GM12878 (cell line): ENCODE results near the gene PEX12. TPM values are rescaled to one million over a fixed set of nuclear protein-coding genes. Genes with fewer than 3 reads are reported as not detected.

Experiments
- ATAC-seq: fragments of 200-7000 bp; cut with Tn5 transposase; 3 replicates; pipeline ENCODE4 v1.9.1; 2020; ENCODE audit warnings: mild to moderate bottlenecking, moderate library complexity
- BruUV-seq: library from RNA; stranded (reverse); fragments of 400-500 nt; replicated peaks from 2 replicates; lab custom pipeline; 2021; lab: Mats Ljungman, UMichigan
- CTCF ChIA-PET: fragments of 300-600 bp; sonication (Branson Sonifier 250); formaldehyde crosslinking; extraction: SDS; loops from one replicate; lab custom pipeline; 2021; ENCODE audit warnings: inconsistent platforms; lab: Yijun Ruan, JAX
- POLR2A ChIA-PET: fragments of 350-600 bp; formaldehyde crosslinking; extraction: SDS; loops from one replicate; lab custom pipeline; 2021; ENCODE audit warnings: inconsistent platforms; lab: Charles Lee
- RAD21 ChIA-PET: fragments of 300-600 bp; sonication (Branson Sonifier 250); formaldehyde crosslinking; loops from one replicate; lab custom pipeline; 2023; ENCODE audit warnings: antibody characterized with exemption; ENCODE audit not compliant: unreplicated experiment; lab: Charles Lee
- SMC1A ChIA-PET: fragments of 300-600 bp; sonication (Branson Sonifier 250); formaldehyde crosslinking; loops from one replicate; lab custom pipeline; 2023; ENCODE audit not compliant: unreplicated experiment, uncharacterized antibody; lab: Charles Lee
- DNase-seq: peaks from one replicate; pipeline ENCODE4 v3.0.0-alpha.2; 2011; ENCODE audit warnings: low read depth, low spot score
- FAIRE-seq: peaks from 3 replicates; lab custom pipeline; 2011; peaks lifted over from hg19 to GRCh38; lab: Jason Lieb, UNC
- H2AFZ ChIP-seq: 2 replicates; pipeline ENCODE4 v1.6.0; 2011; ENCODE audit warnings: low read depth, low read length, control low read depth; ENCODE audit not compliant: control insufficient read depth
- H3K27ac ChIP-seq: 2 replicates; pipeline ENCODE4 v1.5.1; 2011; ENCODE audit warnings: control low read depth; ENCODE audit not compliant: control insufficient read depth, insufficient read depth
- H3K27me3 ChIP-seq, 2 experiments: replicated peaks in 1 of 2; 2 replicates each; pipeline versions ENCODE4 v1.6.0 to v1.6.1; 2011; ENCODE audit warnings: low read length in 1 of 2; ENCODE audit not compliant: control insufficient read depth in 2 of 2, insufficient read depth in 2 of 2
- H3K36me3 ChIP-seq, 2 experiments: 2 replicates each; pipeline ENCODE4 v1.5.1; 2011; ENCODE audit warnings: low read length in 1 of 2; ENCODE audit not compliant: control insufficient read depth in 2 of 2, insufficient read depth in 2 of 2
- H3K4me1 ChIP-seq: 2 replicates; pipeline ENCODE4 v1.6.1; 2011; ENCODE audit warnings: mild to moderate bottlenecking, low read length, moderate library complexity, mixed read lengths; ENCODE audit not compliant: control insufficient read depth, insufficient read depth
- H3K4me2 ChIP-seq: 2 replicates; pipeline ENCODE4 v1.6.0; 2011; ENCODE audit warnings: control low read depth; ENCODE audit not compliant: control insufficient read depth, insufficient read depth
- H3K4me3 ChIP-seq: fragments of 200-600 bp; sonication (generic); 2 replicates; pipeline ENCODE4 v1.5.1; 2016
- H3K79me2 ChIP-seq: 2 replicates; pipeline ENCODE4 v1.6.0; 2011; ENCODE audit warnings: low read length; ENCODE audit not compliant: control insufficient read depth, insufficient read depth
- H3K9ac ChIP-seq: 2 replicates; pipeline ENCODE4 v1.8.0; 2011; ENCODE audit warnings: low read length, control low read depth, mixed read lengths; ENCODE audit not compliant: control insufficient read depth, insufficient read depth
- H3K9me3 ChIP-seq: replicated peaks from 3 replicates; pipeline ENCODE4 v1.5.1; 2011; ENCODE audit warnings: mild to moderate bottlenecking, low read length; ENCODE audit not compliant: control insufficient read depth, insufficient read depth
- H4K20me1 ChIP-seq: 2 replicates; pipeline ENCODE4 v1.6.0; 2011; ENCODE audit not compliant: control insufficient read depth, insufficient read depth
- NFIC ChIP-seq: IDR thresholded peaks from 2 replicates; pipeline ENCODE4 v1.6.1; 2012; ENCODE audit warnings: low read depth, mild to moderate bottlenecking, inconsistent platforms, low read length, moderate library complexity
- NR2C2 ChIP-seq: IDR thresholded peaks from 2 replicates; pipeline ENCODE4 v1.6.1; 2011; ENCODE audit warnings: borderline replicate concordance, low read depth; ENCODE audit not compliant: control insufficient read depth, insufficient read length
- RUNX3 ChIP-seq: IDR thresholded peaks from 2 replicates; pipeline ENCODE4 v1.6.1; 2012; ENCODE audit warnings: low read length, inconsistent platforms
- USF1 ChIP-seq: IDR thresholded peaks from 2 replicates; pipeline ENCODE4 v1.6.1; 2011; ENCODE audit warnings: borderline replicate concordance, low read depth, mild to moderate bottlenecking, moderate library complexity, mixed read lengths, low read length; ENCODE audit not compliant: insufficient read depth; ENCODE audit errors: extremely low read length
- YBX1 ChIP-seq: fragments of 450-650 bp; IDR thresholded peaks from 2 replicates; pipeline ENCODE4 v1.6.1; 2016; ENCODE audit warnings: antibody characterized with exemption
- ZNF24 ChIP-seq: fragments of 450-650 bp; IDR thresholded peaks from 2 replicates; pipeline ENCODE4 v1.6.1; 2017; ENCODE audit warnings: antibody characterized with exemption, mild to moderate bottlenecking
- ZNF687 ChIP-seq: fragments of 450-650 bp; IDR thresholded peaks from 2 replicates; pipeline ENCODE4 v1.6.1; 2017; ENCODE audit warnings: mild to moderate bottlenecking, moderate library complexity
- WGBS: methylation state at CpG from one replicate; pipeline ENCODE4 v1.1.6; 2016; ENCODE audit warnings: low lambda C conversion rate; ENCODE audit not compliant: insufficient replicate concordance, insufficient coverage; ENCODE audit errors: missing lambda C conversion rate; 5-methylcytosine and 5-hydroxymethylcytosine counted together
- in situ Hi-C: fragments of 300-500 bp; cut with MboI; formaldehyde crosslinking; loops from 9 replicates; pipeline ENCODE4 v1.14.3; 2018; ENCODE audit warnings: mixed read lengths
- intact Hi-C: fragments of 100-400 bp; cut with micrococcal nuclease; formaldehyde crosslinking; loops from one replicate; pipeline ENCODE4 v1.14.2; 2022; ENCODE audit not compliant: unreplicated experiment
- polyA plus RNA-seq, 11 experiments: library from polyadenylated mRNA; depleted of rRNA in 4 of 11; unstranded in 6 of 11; stranded (reverse) in 5 of 11; fragments of >200 nt; fragmentation: Nextera tagmentation in 4 of 11; fragmentation: Illumina TruSeq in 1 of 11; extraction: Ambion mirVana in 4 of 11; extraction: Trizol in 1 of 11; gene quantifications; 1 replicate in 1 of 11; 2 replicates in 10 of 11; pipeline versions ENCODE4 v1.2.1 to v1.2.3, GENCODE V29; 2011 to 2016; ENCODE audit warnings: inconsistent platforms in 2 of 11, missing spikeins in 2 of 11, low read depth in 1 of 11
- total RNA-seq, 4 experiments: library from RNA; depleted of rRNA in 3 of 4; stranded (reverse); fragments of >200 nt in 3 of 4; fragmentation: Illumina TruSeq in 1 of 4; extraction: Trizol in 1 of 4; gene quantifications; 2 replicates each; pipeline versions ENCODE4 v1.2.1 to v1.2.3, GENCODE V29; 2013 to 2021

PEX12 gene
- total and polyA plus RNA-seq, 10 of the 15 experiments (the other 5 are each of a cell fraction or from before 2014, with no cell fraction given): 2.9 to 15.8 (median 4.6) TPM

- TF ChIP-seq ZNF24 (no peak), YBX1 (no peak), RUNX3 (no peak), USF1 (no peak), NR2C2 (no peak), ZNF687 (no peak)
- TF ChIP-seq, all 136 proteins: peak for 0
Observed at GRCh38 chr17:35616536-35616935, 38.2 kb upstream of the PEX12 start (continued).

- no TSS peak for BruUV-seq
- ATAC-seq: no peak
- intact Hi-C loops (no loop called here), in situ Hi-C loops (no loop called here)
- no peak for DNase-seq
- H3K27me3 ChIP-seq: no peaks in the 10 kb centered on the region
- FAIRE-seq: no peak
- RAD21 ChIA-PET: interaction anchor here (1.3 to 5.8 kb wide), 2 partner anchors 134 to 302 kb away, joined by 3 to 55 read pairs; no protein-coding TSS in a partner anchor
- TF ChIP-seq NFIC: no peak
- H3K4me1 ChIP-seq: peaks cover 3% of the 10 kb centered on the region; the same call in 1 of the 2 replicates
- CTCF ChIA-PET: interaction anchor here (1.7 to 5.5 kb wide), 9 partner anchors 12 to 190 kb away, joined by 4 to 116 read pairs (median 9); no protein-coding TSS in a partner anchor
- H3K9ac ChIP-seq: no peak overlapping the region
- SMC1A ChIA-PET: interaction anchor here (0.6 to 3.9 kb wide), 3 partner anchors 23 to 133 kb away, joined by 4 to 33 read pairs (median 4); no protein-coding TSS in a partner anchor
- H3K27ac ChIP-seq: no peak overlapping the region
- H3K4me3 ChIP-seq: no peak overlapping the region
- H3K36me3 ChIP-seq: peaks cover 0 to under 1% of the 10 kb centered on the region in 2 experiments; a peak in 1 of 4 replicates
- no peaks in the 10 kb centered on the region for H4K20me1 ChIP-seq
- POLR2A ChIA-PET: interaction anchor here (0.6 to 1.0 kb wide), 3 partner anchors 51 to 133 kb away, joined by 3 to 5 read pairs (median 5); no protein-coding TSS in a partner anchor
- H2AFZ ChIP-seq: no peak overlapping the region
- no peak overlapping the region for H3K4me2 ChIP-seq
- WGBS: 80% methylated on average over 3 of the region's 3 CpGs
- no peaks in the 10 kb centered on the region for H3K79me2 ChIP-seq
- H3K9me3 ChIP-seq: no peaks in the 10 kb centered on the region
Observed at GRCh38 chr17:35614810-35615209, 36.4 kb upstream of the PEX12 start.
